H1 (cell line): ENCODE data around the gene NME7. TPM values are rescaled to one million over a fixed set of nuclear protein-coding genes. Genes with fewer than 3 reads are reported as not detected.

Experiments
- CTCF ChIA-PET: fragments of 300-600 bp; sonication (Branson Sonifier 250); formaldehyde crosslinking; loops from one replicate; lab custom pipeline; 2021; ENCODE audit not compliant: partially characterized antibody; lab: Charles Lee
- POLR2A ChIA-PET: fragments of 300-600 bp; sonication (Branson Sonifier 250); formaldehyde crosslinking; loops from one replicate; lab custom pipeline; 2021; ENCODE audit warnings: inconsistent platforms; ENCODE audit not compliant: partially characterized antibody; lab: Charles Lee
- DNase-seq, 2 experiments: peaks; one replicate each; pipeline versions ENCODE4 v3.0.0 to v3.0.0-alpha.2; 2010 to 2022; ENCODE audit warnings: low spot score in 2 of 2, low read depth in 1 of 2, mixed read lengths in 1 of 2
- FAIRE-seq: peaks from 2 replicates; lab custom pipeline; 2011; peaks lifted over from hg19 to GRCh38; lab: Jason Lieb, UNC
- H2AFZ ChIP-seq: 2 replicates; pipeline ENCODE4 v1.8.1; 2012; ENCODE audit warnings: low read length, inconsistent platforms
- H2AK5ac ChIP-seq: 2 replicates; pipeline ENCODE4 v1.6.1; 2013; ENCODE audit warnings: low read depth, low read length
- H2BK120ac ChIP-seq: replicated peaks from 2 replicates; pipeline ENCODE3; 2013; ENCODE audit warnings: low read depth, low read length, inconsistent platforms
- H2BK12ac ChIP-seq: 2 replicates; pipeline ENCODE4 v1.6.1; 2013; ENCODE audit warnings: low read depth, low read length
- H2BK15ac ChIP-seq: 2 replicates; pipeline ENCODE4 v1.6.1; 2013; ENCODE audit warnings: low read length
- H2BK20ac ChIP-seq: 2 replicates; pipeline ENCODE4 v1.6.1; 2013; ENCODE audit warnings: low read length
- H2BK5ac ChIP-seq: 2 replicates; pipeline ENCODE4 v1.6.1; 2013; ENCODE audit warnings: low read depth, low read length
- H3K14ac ChIP-seq: 2 replicates; pipeline ENCODE4 v1.6.1; 2013; ENCODE audit warnings: inconsistent platforms; ENCODE audit not compliant: insufficient read length
- H3K18ac ChIP-seq: 2 replicates; pipeline ENCODE4 v1.6.1; 2013; ENCODE audit warnings: low read length; ENCODE audit errors: extremely low read depth
- H3K23ac ChIP-seq: 2 replicates; pipeline ENCODE4 v1.6.1; 2013; ENCODE audit warnings: inconsistent platforms; ENCODE audit not compliant: insufficient read length
- H3K23me2 ChIP-seq: 2 replicates; pipeline ENCODE4 v1.6.1; 2013; ENCODE audit warnings: low read depth, low read length
- H3K27ac ChIP-seq: 2 replicates; pipeline ENCODE4 v1.6.1; 2011; ENCODE audit warnings: low read depth, low read length, inconsistent platforms
- H3K27me3 ChIP-seq, 4 experiments: replicated peaks in 1 of 4; 1 replicate in 1 of 4; 2 replicates in 3 of 4; pipeline versions ENCODE4 v1.6.1 to v1.8.1; 2011 to 2013; ENCODE audit warnings: low read length in 3 of 4, mild to moderate bottlenecking in 3 of 4, inconsistent platforms in 2 of 4, mixed read lengths in 2 of 4, moderate library complexity in 1 of 4; ENCODE audit not compliant: control insufficient read depth in 3 of 4, insufficient read depth in 3 of 4; ENCODE audit errors: extremely low read depth in 1 of 4
- H3K36me3 ChIP-seq, 4 experiments: 2 replicates each; pipeline versions ENCODE4 v1.6.1 to v1.8.1; 2011 to 2013; ENCODE audit warnings: mild to moderate bottlenecking in 4 of 4, low read length in 3 of 4, moderate library complexity in 2 of 4, control low read depth in 1 of 4, inconsistent platforms in 1 of 4; ENCODE audit not compliant: insufficient read depth in 4 of 4, control insufficient read depth in 2 of 4
- H3K4ac ChIP-seq: replicated peaks from 2 replicates; pipeline ENCODE3; 2013; ENCODE audit warnings: low read length, low read depth, mixed read lengths, inconsistent platforms; ENCODE audit not compliant: insufficient read length
- H3K4me1 ChIP-seq, 4 experiments: replicated peaks in 1 of 4; 1 replicate in 1 of 4; 2 replicates in 3 of 4; pipeline versions ENCODE4 v1.6.1 to v1.8.1; 2011 to 2013; ENCODE audit warnings: low read length in 3 of 4, inconsistent platforms in 2 of 4, mixed read lengths in 1 of 4; ENCODE audit not compliant: insufficient read depth in 4 of 4, control insufficient read depth in 3 of 4
- H3K4me2 ChIP-seq, 2 experiments: 2 replicates each; pipeline versions ENCODE4 v1.6.1 to v1.8.1; 2011 to 2013; ENCODE audit warnings: low read depth in 2 of 2, low read length in 2 of 2, control low read depth in 1 of 2, inconsistent platforms in 1 of 2, mild to moderate bottlenecking in 1 of 2; ENCODE audit not compliant: insufficient read depth in 1 of 2
- H3K4me3 ChIP-seq, 4 experiments: fragments of 200-600, 300-600 bp in 1 of 4; sonication (generic), shearing (Covaris generic), sonication (Bioruptor Twin) in 1 of 4; 2 replicates each; pipeline versions ENCODE4 v1.5.1 to v1.8.1; 2011 to 2016; ENCODE audit warnings: low read length in 4 of 4, low read depth in 3 of 4, control low read depth in 2 of 4, inconsistent platforms in 2 of 4, mild to moderate bottlenecking in 2 of 4, mixed read lengths in 1 of 4, moderate library complexity in 1 of 4; ENCODE audit not compliant: insufficient read depth in 2 of 4; ENCODE audit errors: extremely low read depth in 1 of 4
- H3K56ac ChIP-seq: replicated peaks from 2 replicates; pipeline ENCODE3; 2013; ENCODE audit warnings: low read depth, mild to moderate bottlenecking, mixed read lengths, low read length, inconsistent platforms; ENCODE audit not compliant: insufficient read length
- H3K79me1 ChIP-seq: 2 replicates; pipeline ENCODE4 v1.6.1; 2013; ENCODE audit warnings: low read depth, low read length, control low read depth
- H3K79me2 ChIP-seq, 2 experiments: 2 replicates each; pipeline versions ENCODE4 v1.6.1 to v1.8.1; 2012 to 2013; ENCODE audit warnings: low read length in 2 of 2, mild to moderate bottlenecking in 2 of 2, inconsistent platforms in 1 of 2; ENCODE audit not compliant: insufficient read depth in 2 of 2, control insufficient read depth in 1 of 2
- H3K9ac ChIP-seq, 4 experiments: replicated peaks in 1 of 4; 1 replicate in 1 of 4; 2 replicates in 3 of 4; pipeline versions ENCODE4 v1.6.1 to v1.8.1; 2011 to 2013; ENCODE audit warnings: low read depth in 3 of 4, low read length in 3 of 4, control low read depth in 2 of 4, mild to moderate bottlenecking in 2 of 4, moderate library complexity in 2 of 4, inconsistent platforms in 1 of 4; ENCODE audit errors: extremely low read depth in 1 of 4
- H3K9me3 ChIP-seq, 2 experiments: 2 replicates each; pipeline versions ENCODE4 v1.6.1 to v1.8.1; 2012 to 2013; ENCODE audit warnings: mild to moderate bottlenecking in 2 of 2, moderate library complexity in 2 of 2, control low read depth in 1 of 2, inconsistent platforms in 1 of 2, low read depth in 1 of 2, low read length in 1 of 2, mixed read lengths in 1 of 2; ENCODE audit not compliant: insufficient read depth in 2 of 2
- H4K20me1 ChIP-seq, 2 experiments: replicated peaks in 1 of 2; 2 replicates each; pipeline versions ENCODE3 to v1.8.1; 2011 to 2013; ENCODE audit warnings: inconsistent platforms in 2 of 2, low read length in 2 of 2, mild to moderate bottlenecking in 1 of 2; ENCODE audit not compliant: insufficient read depth in 2 of 2, control insufficient read depth in 1 of 2
- H4K5ac ChIP-seq: 2 replicates; pipeline ENCODE4 v1.6.1; 2013; ENCODE audit warnings: low read length, low read depth, mixed read lengths, inconsistent platforms; ENCODE audit not compliant: insufficient read length
- H4K8ac ChIP-seq: 2 replicates; pipeline ENCODE4 v1.8.0; 2013; ENCODE audit warnings: mild to moderate bottlenecking, moderate library complexity, low read length, inconsistent platforms; ENCODE audit not compliant: insufficient read depth; ENCODE audit errors: extremely low read depth
- H4K91ac ChIP-seq: replicated peaks from 2 replicates; pipeline ENCODE3; 2013; ENCODE audit warnings: low read length, mixed read lengths, inconsistent platforms; ENCODE audit not compliant: insufficient read length
- BRCA1 ChIP-seq: IDR thresholded peaks from 2 replicates; pipeline ENCODE4 v1.6.1; 2012; ENCODE audit warnings: low read depth, low read length, improper control_type of control experiment
- EZH2 ChIP-seq: fragments of 200-600 bp; sonication (generic); IDR thresholded peaks from 2 replicates; pipeline ENCODE4 v1.7.1; 2012; ENCODE audit warnings: low read depth, mild to moderate bottlenecking, moderate library complexity, low read length, inconsistent platforms; ENCODE audit not compliant: severe bottlenecking
- FOSL1 ChIP-seq: IDR thresholded peaks from 2 replicates; pipeline ENCODE4 v1.6.1; 2011; ENCODE audit warnings: mild to moderate bottlenecking, low read depth, low read length, moderate library complexity; ENCODE audit not compliant: insufficient read depth
- GABPA ChIP-seq: IDR thresholded peaks from 2 replicates; pipeline ENCODE4 v1.6.1; 2011; ENCODE audit warnings: mild to moderate bottlenecking, low read length, moderate library complexity, borderline replicate concordance; ENCODE audit not compliant: insufficient read depth
- JUN ChIP-seq: IDR thresholded peaks from 2 replicates; pipeline ENCODE4 v1.6.1; 2011; ENCODE audit warnings: low read depth, mild to moderate bottlenecking, improper control_type of control experiment, low read length
- PHF8 ChIP-seq: fragments of 200-600 bp; sonication (generic); conservative IDR thresholded peaks from 2 replicates; pipeline ENCODE4 v1.7.1; 2012; ENCODE audit warnings: low read depth, mild to moderate bottlenecking, inconsistent platforms, low read length, moderate library complexity
- POLR2A ChIP-seq, 2 experiments: IDR thresholded peaks; 1 replicate in 1 of 2; 2 replicates in 1 of 2; pipeline ENCODE4 v1.6.1; 2011; ENCODE audit warnings: low read depth in 2 of 2, low read length in 2 of 2, mild to moderate bottlenecking in 2 of 2; ENCODE audit errors: control extremely low read depth in 1 of 2
- RAD21 ChIP-seq, 2 experiments: IDR thresholded peaks in 1 of 2; conservative IDR thresholded peaks in 1 of 2; 2 replicates each; pipeline ENCODE4 v1.6.1; 2011; ENCODE audit warnings: low read depth in 2 of 2, low read length in 2 of 2, improper control_type of control experiment in 1 of 2, inconsistent platforms in 1 of 2, mild to moderate bottlenecking in 1 of 2, moderate library complexity in 1 of 2
- TAF1 ChIP-seq: IDR thresholded peaks from 2 replicates; pipeline ENCODE4 v1.6.1; 2011; ENCODE audit warnings: mild to moderate bottlenecking, low read depth, low read length
- YY1 ChIP-seq: IDR thresholded peaks from 2 replicates; pipeline ENCODE4 v1.6.1; 2011; ENCODE audit warnings: low read depth, mild to moderate bottlenecking, low read length
- WGBS, 2 experiments: shearing (Covaris generic) in 1 of 2; methylation state at CpG; one replicate each; pipeline versions ENCODE4 v1.1.6 to v1.1.7; 2013 to 2015; ENCODE audit warnings: low lambda C conversion rate in 2 of 2, mixed read lengths in 2 of 2, inconsistent platforms in 1 of 2, low coverage in 1 of 2, missing lambda C conversion rate in 1 of 2; ENCODE audit not compliant: insufficient replicate concordance in 2 of 2, insufficient coverage in 1 of 2, insufficient read length in 1 of 2; ENCODE audit errors: extremely low coverage in 1 of 2, missing lambda C conversion rate in 1 of 2; 5-methylcytosine and 5-hydroxymethylcytosine counted together
- polyA plus RNA-seq, 7 experiments: library from polyadenylated mRNA; depleted of rRNA in 3 of 7; stranded (reverse) in 5 of 7; unstranded in 2 of 7; fragments of >200 nt in 5 of 7; fragments of 200-250 nt in 2 of 7; gene quantifications; 1 replicate in 5 of 7; 2 replicates in 1 of 7; 4 replicates in 1 of 7; pipeline versions ENCODE4 v1.2.1 to v1.2.3, GENCODE V29; 2011 to 2013; ENCODE audit warnings: missing spikeins in 2 of 7, mixed read lengths in 2 of 7
- total RNA-seq: library from RNA; stranded (reverse); fragmentation: NEBNext Ultra II Directional; extraction: Animal tissue kit (Norgen Biotek cat#: 25700); gene quantifications from 2 replicates; pipeline ENCODE4 v1.2.1, GENCODE V29; 2021

NME7 gene
- total and polyA plus RNA-seq, 2 of the 8 experiments (the other 6 are each of a cell fraction or from before 2014, with no cell fraction given): 11.6 to 28.5 TPM

GRCh38 chr1:169143346-169143745 is 224.3 kb downstream of the NME7 start:
- Histone ChIP-seq H2BK120ac (no peak overlapping the region), H2AK5ac (no peak overlapping the region), H2AFZ (no peak overlapping the region), H3K36me3 (no peaks in the 10 kb centered on the region), H3K79me2 (no peaks in the 10 kb centered on the region), H4K5ac (no peak overlapping the region), H2BK5ac (no peak overlapping the region), H2BK12ac (no peak overlapping the region), H3K23ac (no peak overlapping the region), H3K9ac (no peak overlapping the region), H2BK20ac (no peak overlapping the region), H3K4me2 (no peak overlapping the region), H3K4ac (no peak overlapping the region), H4K8ac (no peak overlapping the region), H4K91ac (no peak overlapping the region), H3K23me2 (no peaks in the 10 kb centered on the region), H3K79me1 (no peaks in the 10 kb centered on the region), H4K20me1 (no peaks in the 10 kb centered on the region), H3K27me3 (no peaks in the 10 kb centered on the region), H3K14ac (no peak overlapping the region), H3K4me1 (no peaks in the 10 kb centered on the region), H2BK15ac (no peak overlapping the region), H3K9me3 (no peaks in the 10 kb centered on the region), H3K27ac (no peak overlapping the region), H3K18ac (no peak overlapping the region), H3K4me3 (no peak overlapping the region), H3K56ac (no peak overlapping the region)
- DNase-seq (no peak), FAIRE-seq (no peak)
- CTCF ChIA-PET: interaction anchor here (0.6 to 2.1 kb wide), 7 partner anchors 9 to 800 kb away, joined by 3 to 7 read pairs (median 4); no protein-coding TSS in a partner anchor
- 88% methylated on average over 3 of the region's 3 CpGs; no CpG with 5 or more reads in 1 of the 2 experiments for WGBS, 2 experiments
- POLR2A ChIA-PET: no interaction called here
- TF ChIP-seq BRCA1 (no peak), GABPA (no peak), FOSL1 (no peak), POLR2A (IDR thresholded peaks at IDR 0.05; ENCODE audit: control extremely low read depth in 1 of 2, low read depth in 2 of 2, low read length in 2 of 2) (no peak), EZH2 (no peak), RAD21 (IDR thresholded peaks at IDR 0.05 in 1 of 2, conservative IDR thresholded peaks at IDR 0.05 in 1 of 2; ENCODE audit: low read depth in 2 of 2, low read length in 2 of 2) (no peak), YY1 (no peak), PHF8 (no peak), JUN (no peak), TAF1 (no peak)
